Esophagus squamous epithelium (tissue), 5 donors: Measurements from ENCODE around the gene TULP1. TPM values are rescaled to one million over a fixed set of nuclear protein-coding genes. Genes with fewer than 3 reads are reported as not detected.
A peak's percentile ranks its signal among the peaks of the same experiment; 100 is the strongest.
"Not testable (repeated sequence)": the region's sequence is repeated elsewhere in the genome, so short reads cannot be mapped to it uniquely, and the experiment has no call there.

ENCODE experiments used
- DNase-seq: peaks from one replicate; lab custom pipeline; 2025; lab: John Stamatoyannopoulos, UW
- H3K27ac ChIP-seq, 4 donors: fragments of 200-600 bp; sonication (generic); one replicate each; pipeline ENCODE4 v1.5.1; 2016 to 2019; ENCODE audit warnings: mild to moderate bottlenecking in 1 of 4
- H3K27me3 ChIP-seq, 4 donors: fragments of 200-600 bp; sonication (generic); 1 replicate in 3 of 4; 2 replicates in 1 of 4; pipeline versions ENCODE4 v1.5.1 to v1.6.0; 2017 to 2021; ENCODE audit warnings: antibody characterized with exemption in 1 of 4
- H3K36me3 ChIP-seq, 3 donors: fragments of 200-600 bp; sonication (generic); one replicate each; pipeline ENCODE4 v1.5.1; 2016 to 2019
- H3K4me1 ChIP-seq, 3 donors: fragments of 200-600 bp; sonication (generic); one replicate each; pipeline ENCODE4 v1.5.1; 2017 to 2019
- H3K4me3 ChIP-seq, 4 donors: fragments of 200-600 bp; sonication (generic); 1 replicate in 3 of 4; 2 replicates in 1 of 4; pipeline ENCODE4 v1.5.1; 2016 to 2019; ENCODE audit warnings: mild to moderate bottlenecking in 2 of 4, moderate library complexity in 1 of 4
- H3K9me3 ChIP-seq, 3 donors: fragments of 200-600 bp; sonication (generic); one replicate each; pipeline ENCODE4 v1.5.1; 2016 to 2019
- POLR2A ChIP-seq, 4 donors: fragments of 450-650 bp; IDR thresholded peaks; one replicate each; pipeline ENCODE4 v1.6.1; 2017; ENCODE audit warnings: antibody characterized with exemption in 4 of 4, mild to moderate bottlenecking in 4 of 4, moderate library complexity in 3 of 4
- WGBS, 2 donors: methylation state at CpG; one replicate each; pipeline ENCODE4 v1.1.5; 2018; 5-methylcytosine and 5-hydroxymethylcytosine counted together
- intact Hi-C: fragments of 100-400 bp; cut with DNase I; formaldehyde crosslinking; loops from one replicate; pipeline ENCODE4 v1.15.0; 2022
- total RNA-seq, 4 donors: library from RNA; depleted of rRNA; stranded (reverse); fragments of >200 nt; gene quantifications; one replicate each; pipeline ENCODE4 v1.1.0, GENCODE V29; 2016
- TF ChIP-seq, protein P1 (sequence below), 6 experiments: fragments of 450-650 bp in 4 of 6; fragments of 200-600 bp in 2 of 6; sonication (generic) in 2 of 6; IDR thresholded peaks; one replicate each; pipeline ENCODE4 v1.5.1; 2016 to 2019; ENCODE audit warnings: antibody characterized with exemption in 6 of 6, mild to moderate bottlenecking in 4 of 6, moderate library complexity in 4 of 6
- donor health status: DM: yes; HTN: yes; CAD: no.

Gene TULP1
- total RNA-seq, 4 donors from 2014 or later: not detected

DNA sequence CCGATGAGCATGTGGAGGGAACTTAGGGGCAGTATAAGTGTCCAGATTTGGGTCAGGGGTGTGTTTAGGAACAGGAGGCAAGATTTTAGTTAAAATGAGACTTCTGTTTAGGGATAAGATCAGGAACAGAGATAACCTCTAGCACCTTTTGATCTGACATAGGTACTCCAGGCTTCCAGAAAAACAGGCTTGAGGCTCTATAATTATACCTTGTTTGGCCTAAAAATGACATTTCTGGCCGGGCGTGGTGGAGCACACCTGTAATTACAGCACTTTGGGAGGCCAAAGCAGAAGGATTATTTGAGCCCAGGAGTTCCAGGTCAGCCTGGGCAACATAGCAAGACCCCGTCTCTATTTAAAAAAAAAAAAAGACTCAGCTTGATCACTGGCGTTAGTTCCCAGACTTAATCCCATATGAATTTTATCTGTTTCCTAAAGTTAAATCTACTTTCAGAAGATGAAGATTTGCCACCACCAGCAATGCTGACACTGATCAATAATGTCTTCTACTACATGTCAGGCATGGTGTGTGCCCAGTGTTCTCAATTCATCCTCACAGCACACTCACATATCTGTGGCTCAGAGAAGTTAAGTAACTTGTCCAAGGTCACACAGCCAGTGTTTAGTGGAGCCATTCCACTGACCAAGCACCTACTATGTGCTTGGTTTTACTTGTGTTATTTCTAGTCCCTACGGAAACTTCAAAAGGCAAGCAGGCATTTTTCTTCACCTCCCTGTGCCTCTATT lies 6.0 kb upstream of the TULP1 start:
- Histone ChIP-seq H3K36me3 (no peaks in the 10 kb centered on the region), H3K4me3 (no peak overlapping the region), H3K9me3 (no peaks in the 10 kb centered on the region), H3K4me1 (peaks cover 0 to 22% (median 4%) of the 10 kb centered on the region in 3 donors), H3K27ac (no peak overlapping the region), H3K27me3 (peaks cover 0 to 14% (median 0%) of the 10 kb centered on the region in 4 donors)
- intact Hi-C loops: no loop called here
- no peak for DNase-seq
- TF ChIP-seq, protein P1, sequence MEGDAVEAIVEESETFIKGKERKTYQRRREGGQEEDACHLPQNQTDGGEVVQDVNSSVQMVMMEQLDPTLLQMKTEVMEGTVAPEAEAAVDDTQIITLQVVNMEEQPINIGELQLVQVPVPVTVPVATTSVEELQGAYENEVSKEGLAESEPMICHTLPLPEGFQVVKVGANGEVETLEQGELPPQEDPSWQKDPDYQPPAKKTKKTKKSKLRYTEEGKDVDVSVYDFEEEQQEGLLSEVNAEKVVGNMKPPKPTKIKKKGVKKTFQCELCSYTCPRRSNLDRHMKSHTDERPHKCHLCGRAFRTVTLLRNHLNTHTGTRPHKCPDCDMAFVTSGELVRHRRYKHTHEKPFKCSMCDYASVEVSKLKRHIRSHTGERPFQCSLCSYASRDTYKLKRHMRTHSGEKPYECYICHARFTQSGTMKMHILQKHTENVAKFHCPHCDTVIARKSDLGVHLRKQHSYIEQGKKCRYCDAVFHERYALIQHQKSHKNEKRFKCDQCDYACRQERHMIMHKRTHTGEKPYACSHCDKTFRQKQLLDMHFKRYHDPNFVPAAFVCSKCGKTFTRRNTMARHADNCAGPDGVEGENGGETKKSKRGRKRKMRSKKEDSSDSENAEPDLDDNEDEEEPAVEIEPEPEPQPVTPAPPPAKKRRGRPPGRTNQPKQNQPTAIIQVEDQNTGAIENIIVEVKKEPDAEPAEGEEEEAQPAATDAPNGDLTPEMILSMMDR (IDR thresholded peaks at IDR 0.05): no peak
- no peak for TF ChIP-seq POLR2A (IDR thresholded peaks at IDR 0.05)
- 85 to 91% methylated on average over 5 to 6 of the region's 6 CpGs for WGBS, 2 donors

DNA sequence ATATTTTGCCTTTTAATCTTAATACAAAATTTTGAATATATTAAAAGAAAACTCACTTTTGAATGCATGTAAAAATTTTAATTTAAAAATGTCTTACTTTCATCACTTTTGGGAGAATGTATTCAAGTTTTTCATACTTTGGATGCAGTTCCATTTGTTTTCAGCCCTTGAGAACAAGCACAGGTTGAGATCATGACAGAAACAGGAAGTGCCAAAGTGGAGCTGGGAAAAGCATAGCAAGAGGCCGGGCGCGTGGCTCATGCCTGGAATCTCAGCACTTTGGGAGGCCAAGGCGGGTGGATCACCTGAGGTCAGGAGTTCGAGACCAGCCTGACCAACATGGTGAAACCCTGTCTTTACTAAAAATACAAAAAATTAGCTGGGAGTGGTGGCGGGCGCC lies 5.3 kb upstream of the TULP1 start:
- 73 to 87% methylated on average over 7 of the region's 7 CpGs for WGBS, 2 donors
- H3K4me3 ChIP-seq, DNase-seq, intact Hi-C loops, H3K27ac ChIP-seq, H3K36me3 ChIP-seq, H3K9me3 ChIP-seq: not testable (repeated sequence)
- H3K4me1 ChIP-seq: peaks cover 0 to 19% (median 4%) of the 10 kb centered on the region in 3 donors
- H3K27me3 ChIP-seq: peaks cover 0 to 20% (median 0%) of the 10 kb centered on the region in 4 donors

DNA sequence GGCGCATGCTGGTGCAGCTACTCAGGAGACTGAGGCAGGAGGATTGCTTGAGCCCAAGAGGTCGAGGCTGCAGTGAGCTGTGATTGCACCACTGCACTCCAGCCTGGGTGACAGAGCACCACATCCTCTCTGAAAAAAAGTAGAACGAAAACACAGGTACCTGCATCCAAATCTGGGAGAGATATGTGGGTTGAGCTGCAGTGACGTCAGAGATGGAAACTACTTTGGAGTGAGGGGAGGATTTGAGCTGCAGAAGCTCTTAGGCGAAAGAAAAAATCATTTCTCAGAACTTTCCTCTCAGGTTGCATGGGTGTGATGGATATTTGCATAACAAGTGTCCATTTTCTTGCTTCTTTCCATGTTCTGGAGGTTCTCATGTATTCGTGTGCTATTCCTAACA lies 4.0 kb upstream of the TULP1 start:
- 52 to 71% methylated on average over 6 of the region's 6 CpGs for WGBS, 2 donors
- intact Hi-C loops: no loop called here
- H3K27me3 ChIP-seq: peaks cover 0 to 25% (median 3%) of the 10 kb centered on the region in 4 donors
- no peak overlapping the region for H3K4me3 ChIP-seq
- peaks cover 4 to 18% (median 5%) of the 10 kb centered on the region in 3 donors for H3K4me1 ChIP-seq
- H3K9me3 ChIP-seq: no peaks in the 10 kb centered on the region
- no peak for DNase-seq
- H3K36me3 ChIP-seq: no peaks in the 10 kb centered on the region
- no peak for TF ChIP-seq POLR2A (IDR thresholded peaks at IDR 0.05)
- TF ChIP-seq, protein P1 (IDR thresholded peaks at IDR 0.05): no peak
- H3K27ac ChIP-seq: no peak overlapping the region

DNA sequence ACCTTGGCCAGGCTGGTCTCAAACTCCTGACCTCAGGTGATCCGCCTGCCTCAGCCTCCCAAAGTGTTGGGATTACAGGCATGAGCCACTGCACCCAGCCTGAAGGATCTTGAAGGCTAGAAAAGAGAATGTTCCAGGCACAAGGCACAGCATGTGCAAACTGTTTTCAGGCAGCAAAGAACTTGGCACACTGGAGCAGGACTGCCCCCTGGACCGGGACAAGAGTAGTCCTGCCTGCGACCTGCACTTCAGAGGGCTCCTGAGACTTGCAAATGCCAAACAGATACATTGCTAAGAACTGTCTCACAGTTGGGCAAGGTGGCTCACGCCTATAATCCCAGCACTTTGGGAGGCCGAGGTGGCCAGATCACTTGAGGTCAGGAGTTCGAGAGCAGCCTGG lies 3.2 kb upstream of the TULP1 start:
- H3K27ac ChIP-seq, DNase-seq, H3K4me3 ChIP-seq, H3K9me3 ChIP-seq, H3K36me3 ChIP-seq, intact Hi-C loops: not testable (repeated sequence)
- 53 to 73% methylated on average over 3 of the region's 6 CpGs for WGBS, 2 donors
- Histone ChIP-seq H3K27me3 (peaks cover 0 to 26% (median 4%) of the 10 kb centered on the region in 4 donors), H3K4me1 (peaks cover 4 to 23% (median 9%) of the 10 kb centered on the region in 3 donors)

DNA sequence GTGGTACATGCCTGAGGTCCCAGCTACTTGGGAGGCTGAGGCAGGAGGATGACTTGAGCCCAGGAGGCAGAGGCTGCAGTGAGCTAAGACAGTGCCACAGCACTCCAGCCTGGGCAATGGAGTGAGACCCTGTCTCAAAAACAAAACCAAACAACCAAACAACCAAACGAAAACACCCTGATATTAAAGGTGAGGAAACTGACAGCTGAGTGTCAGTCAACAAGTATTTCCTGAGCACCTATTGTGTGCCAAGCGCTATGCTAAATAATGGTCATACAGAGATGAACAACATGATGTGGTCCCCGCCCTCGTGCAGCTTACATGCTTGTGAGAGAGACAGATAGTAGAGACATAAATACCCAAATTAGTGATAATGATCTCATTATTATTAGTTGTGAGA lies 1.9 kb upstream of the TULP1 start:
- 71 to 72% methylated on average over 4 of the region's 4 CpGs for WGBS, 2 donors
- Histone ChIP-seq H3K4me3 (no peak overlapping the region), H3K27ac (no peak overlapping the region), H3K36me3 (no peaks in the 10 kb centered on the region), H3K27me3 (peaks cover 0 to 40% (median 4%) of the 10 kb centered on the region in 4 donors), H3K4me1 (peaks cover 0 to 15% (median 9%) of the 10 kb centered on the region in 3 donors), H3K9me3 (no peaks in the 10 kb centered on the region)
- no peak for DNase-seq
- intact Hi-C loops: no loop called here
- TF ChIP-seq, protein P1 (IDR thresholded peaks at IDR 0.05): no peak

DNA sequence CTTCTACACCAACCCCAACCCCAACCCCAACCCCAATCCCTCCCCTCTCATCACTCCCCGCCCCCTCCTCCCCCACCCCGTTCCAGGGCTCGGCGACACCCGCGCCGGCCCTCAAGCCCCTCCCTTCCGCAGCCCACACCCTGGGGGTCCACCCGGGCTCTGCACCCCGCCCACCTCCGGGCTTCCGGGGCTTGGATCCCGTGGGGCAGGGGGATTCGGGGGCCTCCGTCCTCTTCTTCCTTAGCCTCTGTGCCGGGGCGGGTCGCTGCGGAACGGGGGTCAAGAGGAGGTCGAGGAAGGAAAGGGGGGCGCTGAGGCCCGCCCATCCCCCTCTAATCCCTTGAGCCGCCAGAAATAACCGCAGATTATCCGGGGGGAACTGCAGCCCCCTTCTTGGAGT lies 690 bp downstream of the TULP1 start:
- H3K36me3 ChIP-seq: no peaks in the 10 kb centered on the region
- TF ChIP-seq, protein P1 (IDR thresholded peaks at IDR 0.05): no peak
- TF ChIP-seq POLR2A (IDR thresholded peaks at IDR 0.05): no peak
- H3K4me3 ChIP-seq: peak overlapping the region in 3 of 4 donors; percentile 13 to 46 (median 19)
- H3K9me3 ChIP-seq: no peaks in the 10 kb centered on the region
- H3K4me1 ChIP-seq: peaks cover 0 to 11% (median 9%) of the 10 kb centered on the region in 3 donors
- peaks cover 0 to 64% (median 4%) of the 10 kb centered on the region in 4 donors for H3K27me3 ChIP-seq
- no peak for DNase-seq
- H3K27ac ChIP-seq: no peak overlapping the region
- WGBS, 2 donors: 0 to 11% methylated on average over 2 to 11 of the region's 26 CpGs
- intact Hi-C loops: no loop called here
